CD4-positive, alpha-beta T cell treated with Interleukin-4 for 1 hour (primary cell): ENCODE data around the gene CPA1.

ENCODE experiments used
- DNase-seq, 2 donors: peaks; one replicate each; pipeline ENCODE4 v3.0.0-alpha.2; 2020 to 2022

The CPA1 gene

GRCh38 chr7:130397051-130397757 is 16.9 kb downstream of the CPA1 start:
- no peak for DNase-seq

- DNase-seq, result no peak
Observed at GRCh38 chr7:130397758-130398073, 17.4 kb downstream of the CPA1 start.

GRCh38 chr7:130398526-130399090 is 18.3 kb downstream of the CPA1 start:
- no peak for DNase-seq

- no peak for DNase-seq
Observed at GRCh38 chr7:130400120-130400572, 19.9 kb downstream of the CPA1 start.

GRCh38 chr7:130401101-130401500 is 20.8 kb downstream of the CPA1 start:
- DNase-seq, result no peak

- no peak for DNase-seq
Observed at GRCh38 chr7:130401578-130401977, 21.3 kb downstream of the CPA1 start.

GRCh38 chr7:130405003-130405402 is 24.7 kb downstream of the CPA1 start:
- no peak for DNase-seq

GRCh38 chr7:130409067-130409711 is 28.9 kb downstream of the CPA1 start:
- DNase-seq, result no peak

GRCh38 chr7:130409712-130410072 is 29.4 kb downstream of the CPA1 start:
- DNase-seq, result no peak

- no peak for DNase-seq
Observed at GRCh38 chr7:130410868-130411541, 30.7 kb downstream of the CPA1 start.

GRCh38 chr7:130413201-130413600 is 32.9 kb downstream of the CPA1 start:
- DNase-seq, result no peak

- no peak for DNase-seq
Observed at GRCh38 chr7:130415006-130415405, 34.7 kb downstream of the CPA1 start.

- DNase-seq, result no peak
Observed at GRCh38 chr7:130417213-130417612, 36.9 kb downstream of the CPA1 start.

- no peak for DNase-seq
Observed at GRCh38 chr7:130418306-130418705, 38.0 kb downstream of the CPA1 start.

GRCh38 chr7:130419658-130420057 is 39.4 kb downstream of the CPA1 start:
- DNase-seq, result no peak

- DNase-seq, result no peak
Observed at GRCh38 chr7:130420943-130421578, 40.8 kb downstream of the CPA1 start.

GRCh38 chr7:130421684-130422083 is 41.4 kb downstream of the CPA1 start:
- DNase-seq, result no peak

GRCh38 chr7:130423501-130424037 is 43.3 kb downstream of the CPA1 start:
- no peak for DNase-seq

- no peak for DNase-seq
Observed at GRCh38 chr7:130425796-130426195, 45.5 kb downstream of the CPA1 start.

- DNase-seq, result no peak
Observed at GRCh38 chr7:130426564-130426963, 46.3 kb downstream of the CPA1 start.

- no peak for DNase-seq
Observed at GRCh38 chr7:130429019-130429418, 48.7 kb downstream of the CPA1 start.

- DNase-seq, result no peak
Observed at GRCh38 chr7:130430115-130430514, 49.8 kb downstream of the CPA1 start.
